HEK293 (cell line): ENCODE results near the gene NHS.

ENCODE experiments used
- CTCF ChIA-PET: fragments of 350-600 bp; formaldehyde crosslinking; extraction: SDS; loops from one replicate; lab custom pipeline; 2021; ENCODE audit warnings: antibody characterized with exemption; lab: Yijun Ruan, JAX
- POLR2A ChIA-PET: fragments of 300-600 bp; formaldehyde crosslinking; extraction: SDS; loops from one replicate; lab custom pipeline; 2020; ENCODE audit warnings: antibody characterized with exemption, inconsistent platforms; lab: Yijun Ruan, JAX
- H3K27ac ChIP-seq: fragments of 200-500 bp; sonication (Bioruptor generic); 2 replicates; pipeline ENCODE4 v1.5.1; 2014; ENCODE audit warnings: low read depth, low read length, control low read depth, inconsistent platforms; ENCODE audit errors: extremely low read depth
- H3K36me3 ChIP-seq, 2 experiments: fragments of 200-500 bp in 1 of 2; sonication (Bioruptor generic) in 1 of 2; 1 replicate in 1 of 2; 2 replicates in 1 of 2; pipeline ENCODE4 v1.5.1; 2014 to 2017; ENCODE audit warnings: inconsistent platforms in 2 of 2, low read length in 2 of 2; ENCODE audit not compliant: control insufficient read depth in 2 of 2, insufficient read depth in 1 of 2
- H3K4me1 ChIP-seq: fragments of 200-500 bp; sonication (Bioruptor generic); 2 replicates; pipeline ENCODE4 v1.5.1; 2014; ENCODE audit warnings: mild to moderate bottlenecking, low read length, inconsistent platforms; ENCODE audit not compliant: control insufficient read depth, insufficient read depth
- H3K4me3 ChIP-seq: 2 replicates; pipeline ENCODE4 v1.5.1; 2011; ENCODE audit warnings: low read depth, mild to moderate bottlenecking, control low read depth, low read length, moderate library complexity
- H3K9me3 ChIP-seq: fragments of 200-500 bp; sonication (Bioruptor generic); 2 replicates; pipeline ENCODE4 v1.5.1; 2014; ENCODE audit warnings: low read depth, low read length, inconsistent platforms; ENCODE audit not compliant: control insufficient read depth, insufficient read depth
- BCL11B ChIP-seq: fragments of 450-650 bp; formaldehyde crosslinking; IDR thresholded peaks from 2 replicates; pipeline ENCODE4 v1.5.1; 2016; ENCODE audit warnings: low read depth, missing biosample characterization, missing genetic modification characterization
- BCL6B ChIP-seq: fragments of 450-650 bp; formaldehyde crosslinking; IDR thresholded peaks from 2 replicates; pipeline ENCODE4 v1.5.1; 2017; ENCODE audit warnings: missing biosample characterization, missing genetic modification characterization
- GLI2 ChIP-seq: fragments of 450-650 bp; formaldehyde crosslinking; IDR thresholded peaks from 2 replicates; pipeline ENCODE4; 2017; ENCODE audit warnings: missing biosample characterization, missing genetic modification characterization, low read depth, borderline replicate concordance
- HIC1 ChIP-seq: fragments of 450-650 bp; formaldehyde crosslinking; IDR thresholded peaks from 2 replicates; pipeline ENCODE4 v1.5.1; 2016; ENCODE audit warnings: missing biosample characterization, missing genetic modification characterization
- HOXD13 ChIP-seq: sonication (generic); formaldehyde crosslinking; IDR thresholded peaks from 2 replicates; pipeline ENCODE4 v1.8.0; 2022; ENCODE audit warnings: missing genetic modification reagents, borderline replicate concordance
- INSM2 ChIP-seq: fragments of 450-650 bp; formaldehyde crosslinking; IDR thresholded peaks from 2 replicates; pipeline ENCODE4 v1.5.1; 2016; ENCODE audit warnings: missing biosample characterization, missing genetic modification characterization
- PBX3 ChIP-seq: sonication (generic); formaldehyde crosslinking; IDR thresholded peaks from 2 replicates; pipeline ENCODE4 v1.8.1; 2022; ENCODE audit warnings: mild to moderate bottlenecking, moderate library complexity, missing genetic modification reagents
- PRDM1 ChIP-seq: fragments of 450-650 bp; formaldehyde crosslinking; IDR thresholded peaks from 2 replicates; pipeline ENCODE4; 2016; ENCODE audit warnings: missing biosample characterization, missing genetic modification characterization
- RBAK ChIP-seq: fragments of 450-650 bp; formaldehyde crosslinking; IDR thresholded peaks from 2 replicates; pipeline ENCODE4 v1.5.1; 2016; ENCODE audit warnings: missing biosample characterization, missing genetic modification characterization
- REPIN1 ChIP-seq: fragments of 450-650 bp; formaldehyde crosslinking; IDR thresholded peaks from 2 replicates; pipeline ENCODE4 v1.5.1; 2017; ENCODE audit warnings: missing biosample characterization, missing genetic modification characterization, low read depth
- SP2 ChIP-seq: fragments of 450-650 bp; formaldehyde crosslinking; IDR thresholded peaks from 2 replicates; pipeline ENCODE4 v1.5.1; 2016; ENCODE audit warnings: missing biosample characterization, missing genetic modification characterization
- ZBTB17 ChIP-seq: fragments of 450-650 bp; formaldehyde crosslinking; IDR thresholded peaks from 2 replicates; pipeline ENCODE4 v1.5.1; 2016; ENCODE audit warnings: missing biosample characterization, missing genetic modification characterization
- ZBTB7A ChIP-seq: fragments of 450-650 bp; formaldehyde crosslinking; IDR thresholded peaks from 2 replicates; pipeline ENCODE4 v1.5.1; 2016; ENCODE audit warnings: low read depth, missing biosample characterization, missing genetic modification characterization
- ZBTB8A ChIP-seq: fragments of 450-650 bp; formaldehyde crosslinking; IDR thresholded peaks from 2 replicates; pipeline ENCODE4 v1.5.1; 2016; ENCODE audit warnings: missing biosample characterization, missing genetic modification characterization
- ZFP69B ChIP-seq: fragments of 450-650 bp; formaldehyde crosslinking; IDR thresholded peaks from 2 replicates; pipeline ENCODE4 v1.5.1; 2016; ENCODE audit warnings: missing biosample characterization, missing genetic modification characterization
- ZNF10 ChIP-seq: fragments of 450-650 bp; formaldehyde crosslinking; IDR thresholded peaks from 2 replicates; pipeline ENCODE4 v1.5.1; 2017; ENCODE audit warnings: missing biosample characterization, missing genetic modification characterization
- ZNF138 ChIP-seq: fragments of 450-650 bp; formaldehyde crosslinking; IDR thresholded peaks from 2 replicates; pipeline ENCODE4 v1.5.1; 2016; ENCODE audit warnings: missing biosample characterization, missing genetic modification characterization, borderline replicate concordance
- ZNF16 ChIP-seq: fragments of 450-650 bp; formaldehyde crosslinking; IDR thresholded peaks from 2 replicates; pipeline ENCODE4 v1.5.1; 2016; ENCODE audit warnings: low read depth, missing biosample characterization, missing genetic modification characterization
- ZNF211 ChIP-seq: fragments of 450-650 bp; formaldehyde crosslinking; IDR thresholded peaks from 2 replicates; pipeline ENCODE4 v1.5.1; 2016; ENCODE audit warnings: low read depth, missing biosample characterization, missing genetic modification characterization
- ZNF221 ChIP-seq: fragments of 450-650 bp; formaldehyde crosslinking; IDR thresholded peaks from 2 replicates; pipeline ENCODE4 v1.5.1; 2017; ENCODE audit warnings: missing biosample characterization, missing genetic modification characterization, borderline replicate concordance
- ZNF24 ChIP-seq: fragments of 450-650 bp; formaldehyde crosslinking; IDR thresholded peaks from 2 replicates; pipeline ENCODE4 v1.5.1; 2016; ENCODE audit warnings: missing biosample characterization, missing genetic modification characterization
- ZNF350 ChIP-seq: fragments of 450-650 bp; formaldehyde crosslinking; IDR thresholded peaks from 2 replicates; pipeline ENCODE4 v1.5.0; 2017; ENCODE audit warnings: missing biosample characterization, mild to moderate bottlenecking, missing genetic modification characterization
- ZNF394 ChIP-seq: fragments of 450-650 bp; formaldehyde crosslinking; IDR thresholded peaks from 2 replicates; pipeline ENCODE4 v1.5.1; 2016; ENCODE audit warnings: missing biosample characterization, missing genetic modification characterization, mild to moderate bottlenecking, moderate library complexity, borderline replicate concordance
- ZNF488 ChIP-seq: fragments of 450-650 bp; formaldehyde crosslinking; IDR thresholded peaks from 2 replicates; pipeline ENCODE4 v1.5.1; 2016; ENCODE audit warnings: missing biosample characterization, missing genetic modification characterization
- ZNF548 ChIP-seq: fragments of 450-650 bp; formaldehyde crosslinking; IDR thresholded peaks from 2 replicates; pipeline ENCODE4 v1.5.1; 2016; ENCODE audit warnings: missing biosample characterization, missing genetic modification characterization
- ZNF555 ChIP-seq: fragments of 450-650 bp; formaldehyde crosslinking; conservative IDR thresholded peaks from 2 replicates; pipeline ENCODE4 v1.5.1; 2017; ENCODE audit warnings: missing biosample characterization, mild to moderate bottlenecking, missing genetic modification characterization, inconsistent platforms
- ZNF626 ChIP-seq: fragments of 450-650 bp; sonication (Bioruptor Pico); formaldehyde crosslinking; IDR thresholded peaks from 2 replicates; pipeline ENCODE4 v1.5.1; 2018; ENCODE audit warnings: missing biosample characterization, missing genetic modification characterization, inconsistent platforms
- ZNF701 ChIP-seq: fragments of 450-650 bp; formaldehyde crosslinking; IDR thresholded peaks from 2 replicates; pipeline ENCODE4 v1.5.1; 2016; ENCODE audit warnings: missing biosample characterization, missing genetic modification characterization
- ZNF768 ChIP-seq: fragments of 450-650 bp; formaldehyde crosslinking; IDR thresholded peaks from 2 replicates; pipeline ENCODE4 v1.5.1; 2018; ENCODE audit warnings: missing biosample characterization, mild to moderate bottlenecking, missing genetic modification characterization
- ZNF785 ChIP-seq: fragments of 450-650 bp; formaldehyde crosslinking; IDR thresholded peaks from 2 replicates; pipeline ENCODE4 v1.5.1; 2016; ENCODE audit warnings: missing biosample characterization, missing genetic modification characterization
- ZSCAN16 ChIP-seq: fragments of 450-650 bp; formaldehyde crosslinking; IDR thresholded peaks from 2 replicates; pipeline ENCODE4 v1.5.1; 2016; ENCODE audit warnings: missing biosample characterization, missing genetic modification characterization

NHS gene

GRCh38 chrX:17735406-17735805, 360.4 kb downstream of the NHS start:
- TF ChIP-seq GLI2 (no peak), ZNF555 (tag by site-specific recombination) (no peak), BCL6B (no peak), ZNF211 (no peak), SP2 (tag by site-specific recombination) (no peak), ZNF138 (no peak), REPIN1 (tag by site-specific recombination) (no peak), ZNF16 (tag by site-specific recombination) (no peak), ZBTB8A (tag by site-specific recombination) (no peak), HOXD13 (CRISPR knock-in tag) (no peak), PBX3 (no peak), ZNF701 (tag by site-specific recombination) (no peak), ZNF350 (tag by site-specific recombination) (no peak), ZNF221 (no peak), ZNF548 (tag by site-specific recombination) (no peak), ZNF785 (tag by site-specific recombination) (no peak), BCL11B (tag by site-specific recombination) (no peak), PRDM1 (tag by site-specific recombination) (no peak)
- ChIA-PET CTCF (no interaction called here), POLR2A (no interaction called here)
- Histone ChIP-seq H3K27ac (no peak overlapping the region), H3K9me3 (no peaks in the 10 kb centered on the region), H3K4me1 (peaks cover under 1% of the 10 kb centered on the region; the same call in 1 of the 2 replicates), H3K4me3 (no peak overlapping the region), H3K36me3 (peaks cover 0 to 8% of the 10 kb centered on the region in 2 experiments; a peak in 1 of 3 replicates)

- ChIA-PET POLR2A (no interaction called here), CTCF (interaction anchor here (0.9 kb wide), 1 partner anchor 10 kb away, joined by 3 read pairs; no protein-coding TSS in a partner anchor)
- H3K4me1 ChIP-seq: peaks cover 3% of the 10 kb centered on the region
- peaks cover 0 to 8% of the 10 kb centered on the region in 2 experiments; a peak in 1 of 3 replicates for H3K36me3 ChIP-seq
- peak overlapping the region; percentile 55; the same call in 1 of the 2 replicates for H3K27ac ChIP-seq
- peak overlapping the region; percentile 52 for H3K4me3 ChIP-seq
- H3K9me3 ChIP-seq: no peaks in the 10 kb centered on the region
- TF ChIP-seq ZNF626 (tag by site-specific recombination) (no peak), ZNF10 (tag by site-specific recombination) (peak; percentile 48; the same call in 1 of the 2 replicates), ZNF394 (tag by site-specific recombination) (0 out of 2 replicates have a peak, but pooled peaks have one; percentile 12), ZSCAN16 (peak; percentile 74; the same call in 1 of the 2 replicates), RBAK (no peak), ZNF488 (tag by site-specific recombination) (no peak), ZNF24 (tag by site-specific recombination) (peak; percentile 48; the same call in 1 of the 2 replicates), ZFP69B (tag by site-specific recombination) (0 out of 2 replicates have a peak, but pooled peaks have one; percentile 24), HIC1 (tag by site-specific recombination) (peak; percentile 57; the same call in 1 of the 2 replicates), ZBTB7A (tag by site-specific recombination) (peak; percentile 81), ZBTB8A (tag by site-specific recombination) (peak; percentile 28; the same call in 1 of the 2 replicates), ZBTB17 (tag by site-specific recombination) (no peak), ZNF768 (tag by site-specific recombination) (0 out of 2 replicates have a peak, but pooled peaks have one; percentile 5), INSM2 (tag by site-specific recombination) (0 out of 2 replicates have a peak, but pooled peaks have one; percentile 9), ZNF221 (no peak)
Measured at GRCh38 chrX:17736478-17736855, 361.5 kb downstream of the NHS start.
